Smooth muscle cell (in vitro differentiated cells): ENCODE measurements around the gene MORC2. TPM values are rescaled to one million over a fixed set of nuclear protein-coding genes. Genes with fewer than 3 reads are reported as not detected.

ENCODE experiments used
- DNase-seq: peaks from one replicate; lab custom pipeline; 2025; ENCODE audit not compliant: unreplicated experiment; lab: John Stamatoyannopoulos, UW
- H2AFZ ChIP-seq: fragments of 200-600 bp; sonication (generic); 2 replicates; pipeline ENCODE4 v1.6.0; 2016; ENCODE audit warnings: antibody characterized with exemption, low read depth, mild to moderate bottlenecking
- H3F3A ChIP-seq: fragments of 200-600 bp; sonication (generic); 2 replicates; pipeline ENCODE4 v1.6.0; 2017; ENCODE audit warnings: antibody characterized with exemption, low read depth
- H3K27ac ChIP-seq: fragments of 200-600 bp; sonication (generic); 2 replicates; pipeline ENCODE4 v1.5.1; 2016; ENCODE audit warnings: low read depth, mild to moderate bottlenecking
- H3K27me3 ChIP-seq: fragments of 200-600 bp; sonication (generic); 2 replicates; pipeline ENCODE4 v1.6.1; 2016; ENCODE audit warnings: low read depth, mild to moderate bottlenecking
- H3K36me3 ChIP-seq: fragments of 200-600 bp; sonication (generic); 2 replicates; pipeline ENCODE4 v1.5.1; 2016; ENCODE audit warnings: low read depth
- H3K4me1 ChIP-seq: fragments of 200-600 bp; sonication (generic); 2 replicates; pipeline ENCODE4 v1.5.1; 2016; ENCODE audit warnings: low read depth
- H3K4me2 ChIP-seq: fragments of 200-600 bp; sonication (generic); 2 replicates; pipeline ENCODE4 v1.6.0; 2016; ENCODE audit warnings: mild to moderate bottlenecking
- H3K4me3 ChIP-seq: fragments of 200-600 bp; sonication (generic); 2 replicates; pipeline ENCODE4 v1.5.1; 2016; ENCODE audit warnings: mild to moderate bottlenecking
- H3K79me2 ChIP-seq: fragments of 200-600 bp; sonication (generic); 2 replicates; pipeline ENCODE4 v1.6.0; 2016; ENCODE audit warnings: low read depth, mild to moderate bottlenecking
- H3K9ac ChIP-seq: fragments of 200-600 bp; sonication (generic); 2 replicates; pipeline ENCODE4 v1.6.0; 2016; ENCODE audit warnings: low read depth
- H3K9me3 ChIP-seq: fragments of 200-600 bp; sonication (generic); replicated peaks from 2 replicates; pipeline ENCODE4 v1.5.1; 2016; ENCODE audit warnings: low read depth
- H4K20me1 ChIP-seq: fragments of 200-600 bp; sonication (generic); 2 replicates; pipeline ENCODE4 v1.6.0; 2016; ENCODE audit warnings: low read depth
- WGBS: methylation state at CpG from one replicate; pipeline ENCODE4 v1.1.7; 2016; ENCODE audit warnings: low lambda C conversion rate; 5-methylcytosine and 5-hydroxymethylcytosine counted together
- polyA plus RNA-seq: library from polyadenylated mRNA; unstranded; fragments of >200 nt; fragmentation: Nextera tagmentation; extraction: Ambion mirVana; gene quantifications from 2 replicates; pipeline ENCODE4 v1.2.1, GENCODE V29; 2016
- total RNA-seq: library from RNA; depleted of rRNA; stranded (reverse); fragments of >200 nt; gene quantifications from 2 replicates; pipeline ENCODE4 v1.2.3, GENCODE V29; 2014
- TF ChIP-seq, protein P1 (sequence below): fragments of 200-600 bp; sonication (generic); IDR thresholded peaks from 2 replicates; pipeline ENCODE4 v1.5.1; 2017; ENCODE audit warnings: borderline replicate concordance, mild to moderate bottlenecking, antibody characterized with exemption; ENCODE audit not compliant: insufficient read depth, poor library complexity, severe bottlenecking

Gene MORC2
- total and polyA plus RNA-seq, 2 experiments from 2014 or later: 22.0 to 42.9 TPM

DNA sequence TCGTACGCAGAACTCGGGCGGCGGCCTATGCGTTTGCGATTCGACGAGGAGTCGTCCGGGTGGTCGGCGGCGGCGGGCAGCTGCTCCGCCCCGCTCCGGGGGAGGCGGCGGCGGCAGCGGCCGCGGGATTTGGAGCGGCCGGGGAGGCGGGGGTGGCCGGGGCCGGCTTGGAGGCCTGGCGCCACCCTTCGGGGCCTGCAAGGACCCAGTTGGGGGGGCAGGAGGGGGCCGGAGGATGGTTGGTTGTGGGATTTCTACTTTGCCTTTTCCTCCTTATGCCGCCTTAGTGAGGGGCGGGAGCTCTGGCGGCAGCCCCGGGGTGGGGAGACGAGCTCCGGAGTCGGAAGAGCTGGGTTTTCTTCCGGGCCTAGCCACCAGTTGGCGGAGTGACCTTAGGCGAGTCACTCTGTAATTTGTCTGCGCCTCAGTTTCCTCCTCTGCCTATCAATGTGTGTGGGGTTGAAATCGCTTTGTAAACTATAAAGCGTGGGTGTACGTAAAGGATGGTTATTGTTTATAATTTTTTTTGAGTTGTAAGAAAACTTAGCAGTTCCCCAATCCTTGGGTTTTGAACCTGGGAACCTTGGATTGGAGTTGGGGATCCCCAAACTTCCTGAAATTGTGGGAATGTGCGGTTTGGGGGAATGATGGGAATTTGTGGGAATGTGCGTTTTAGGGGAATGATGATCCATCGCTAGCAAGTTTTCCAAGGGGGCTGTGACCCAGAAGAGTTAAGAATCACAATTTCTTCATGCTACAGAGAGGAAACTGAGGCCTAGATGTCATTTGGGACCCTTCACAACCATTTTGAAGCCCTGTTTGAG, 1.2 kb upstream of the MORC2 start:
- H3K36me3 ChIP-seq: peaks cover 30% of the 10 kb centered on the region
- H3K27me3 ChIP-seq: no peaks in the 10 kb centered on the region
- no peaks in the 10 kb centered on the region for H3K9me3 ChIP-seq
- peaks cover 5% of the 10 kb centered on the region for H3F3A ChIP-seq
- no peak for DNase-seq
- H3K4me2 ChIP-seq: peak overlapping the region; percentile 98
- peaks cover 87% of the 10 kb centered on the region for H3K79me2 ChIP-seq
- TF ChIP-seq, protein P1, sequence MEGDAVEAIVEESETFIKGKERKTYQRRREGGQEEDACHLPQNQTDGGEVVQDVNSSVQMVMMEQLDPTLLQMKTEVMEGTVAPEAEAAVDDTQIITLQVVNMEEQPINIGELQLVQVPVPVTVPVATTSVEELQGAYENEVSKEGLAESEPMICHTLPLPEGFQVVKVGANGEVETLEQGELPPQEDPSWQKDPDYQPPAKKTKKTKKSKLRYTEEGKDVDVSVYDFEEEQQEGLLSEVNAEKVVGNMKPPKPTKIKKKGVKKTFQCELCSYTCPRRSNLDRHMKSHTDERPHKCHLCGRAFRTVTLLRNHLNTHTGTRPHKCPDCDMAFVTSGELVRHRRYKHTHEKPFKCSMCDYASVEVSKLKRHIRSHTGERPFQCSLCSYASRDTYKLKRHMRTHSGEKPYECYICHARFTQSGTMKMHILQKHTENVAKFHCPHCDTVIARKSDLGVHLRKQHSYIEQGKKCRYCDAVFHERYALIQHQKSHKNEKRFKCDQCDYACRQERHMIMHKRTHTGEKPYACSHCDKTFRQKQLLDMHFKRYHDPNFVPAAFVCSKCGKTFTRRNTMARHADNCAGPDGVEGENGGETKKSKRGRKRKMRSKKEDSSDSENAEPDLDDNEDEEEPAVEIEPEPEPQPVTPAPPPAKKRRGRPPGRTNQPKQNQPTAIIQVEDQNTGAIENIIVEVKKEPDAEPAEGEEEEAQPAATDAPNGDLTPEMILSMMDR: no peak
- peak overlapping the region; percentile 96 for H3K4me3 ChIP-seq
- peak overlapping the region; percentile 20 for H2AFZ ChIP-seq
- peak overlapping the region; percentile 93 for H3K27ac ChIP-seq
- WGBS: 2% methylated on average over 21 of the region's 49 CpGs
- peaks cover 38% of the 10 kb centered on the region for H4K20me1 ChIP-seq
- H3K9ac ChIP-seq: peak overlapping the region; percentile 96
- H3K4me1 ChIP-seq: peaks cover 20% of the 10 kb centered on the region

DNA sequence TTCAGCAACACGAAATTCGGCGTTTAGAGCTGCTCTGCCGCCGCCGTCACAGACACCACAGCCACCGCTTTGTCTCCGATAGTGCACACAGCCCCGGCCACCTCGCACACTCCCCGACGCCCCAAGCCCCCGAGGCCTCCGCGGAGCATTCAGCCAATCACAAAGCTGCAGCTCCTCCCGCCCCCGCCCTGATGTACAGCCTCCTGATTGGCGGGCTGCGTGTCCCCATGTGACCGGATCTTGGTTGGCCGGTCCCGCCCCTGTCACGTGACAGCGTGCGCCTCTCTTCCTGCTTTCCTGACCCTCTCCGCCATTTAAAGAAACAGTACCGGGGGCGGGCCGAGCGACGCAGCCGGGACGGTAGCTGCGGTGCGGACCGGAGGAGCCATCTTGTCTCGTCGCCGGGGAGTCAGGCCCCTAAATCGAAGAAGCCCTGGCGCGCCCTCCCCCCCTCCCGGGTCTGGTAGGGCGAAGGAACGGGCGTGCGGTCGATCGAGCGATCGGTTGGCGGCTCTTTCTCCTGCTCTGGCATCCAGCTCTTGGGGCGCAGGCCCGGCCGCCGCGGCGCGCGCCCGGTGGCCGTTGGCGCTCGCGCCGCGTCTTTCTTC, 454 bp upstream of the MORC2 start, which contains the start of gene TUG1:
Gene TUG1, plus strand, starts transcription at position 342 of the 608 bp plus-strand sequence.
- peak; percentile 93 for DNase-seq
- H3K9me3 ChIP-seq: no peaks in the 10 kb centered on the region
- 2% methylated on average over 26 of the region's 67 CpGs for WGBS
- peak within 1 kb of the TSS; percentile 73 for H2AFZ ChIP-seq
- peaks cover 24% of the 10 kb centered on the region for H3K36me3 ChIP-seq
- peaks cover 5% of the 10 kb centered on the region for H3F3A ChIP-seq
- peaks cover 44% of the 10 kb centered on the region for H4K20me1 ChIP-seq
- H3K9ac ChIP-seq: peak within 1 kb of the TSS; percentile 96
- no peaks in the 10 kb centered on the region for H3K27me3 ChIP-seq
- peaks cover 88% of the 10 kb centered on the region for H3K79me2 ChIP-seq
- peaks cover 20% of the 10 kb centered on the region for H3K4me1 ChIP-seq
- peak within 1 kb of the TSS; percentile 93 for H3K27ac ChIP-seq
- H3K4me3 ChIP-seq: peak within 1 kb of the TSS; percentile 96
- TF ChIP-seq, protein P1: no peak
- peak within 1 kb of the TSS; percentile 98 for H3K4me2 ChIP-seq

DNA sequence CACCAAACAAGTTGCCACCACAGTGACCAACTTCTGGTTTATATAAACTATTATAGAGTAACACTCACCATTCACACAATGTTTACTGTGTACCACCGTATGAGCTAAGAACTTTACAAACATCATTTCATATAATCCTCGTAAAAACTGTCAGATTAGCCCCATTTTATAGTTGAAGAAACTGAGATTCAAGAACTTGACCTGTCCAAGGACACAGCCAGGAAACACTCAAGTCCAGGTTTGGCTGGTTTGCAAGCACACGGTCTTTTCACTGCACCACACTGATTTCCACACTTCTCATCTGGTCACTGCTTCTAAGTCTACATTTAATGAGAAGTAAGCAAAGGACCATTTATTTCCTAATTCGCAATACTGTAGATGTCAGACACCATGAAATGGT, 3.7 kb downstream of the MORC2 start:
- TF ChIP-seq, protein P1: no peak
- Histone ChIP-seq H3K4me3 (no peak overlapping the region), H3K4me2 (no peak overlapping the region), H3K79me2 (peaks cover 79% of the 10 kb centered on the region), H3K36me3 (no peaks in the 10 kb centered on the region), H3K9me3 (no peaks in the 10 kb centered on the region), H3K27ac (no peak overlapping the region), H3K4me1 (peaks cover 3% of the 10 kb centered on the region), H2AFZ (no peak overlapping the region), H3K27me3 (no peaks in the 10 kb centered on the region), H3F3A (peaks cover 3% of the 10 kb centered on the region), H4K20me1 (peaks cover 43% of the 10 kb centered on the region), H3K9ac (no peak overlapping the region)
- no peak for DNase-seq
- 92% methylated on average over 4 of the region's 4 CpGs for WGBS
